ENCODE measurements around the gene TNS3. TPM values are rescaled to one million over a fixed set of nuclear protein-coding genes. Genes with fewer than 3 reads are reported as not detected.

TNS3 gene
- total and polyA plus RNA-seq, 2 donors (not counting 3 experiments of a cell fraction or from before 2014, with no cell fraction given): 10.4 to 45.1 TPM

- BruUV-seq (replicated peaks): no TSS peak
- CTCF ChIA-PET: interaction anchor here (0.9 to 1.8 kb wide), 5 partner anchors 10 to 344 kb away, joined by 3 to 6 read pairs (median 4); no protein-coding TSS in a partner anchor
- POLR2A ChIA-PET: no interaction called here
These were observed 28.7 kb upstream of the TNS3 start for GRCh38 chr7:47610506-47611044.

More at GRCh38 chr7:47610506-47611044, 28.7 kb upstream of the TNS3 start:
- TF ChIP-seq GATA2 (IDR thresholded peaks at IDR 0.05; ENCODE audit: insufficient read depth, insufficient read length, low read depth, low read length) (no peak), MYC (IDR thresholded peaks at IDR 0.05; ENCODE audit: low read depth, low read length) (no peak), POLR2AphosphoS5 (IDR thresholded peaks at IDR 0.05; ENCODE audit: insufficient read depth, low read depth, low read length) (no peak), JUN (IDR thresholded peaks at IDR 0.05; ENCODE audit: borderline replicate concordance, insufficient read depth, insufficient read length, low read depth) (no peak), POLR2A (IDR thresholded peaks at IDR 0.05; ENCODE audit: low read depth, low read length) (no peak), FOS (IDR thresholded peaks at IDR 0.05; ENCODE audit: borderline replicate concordance, insufficient read depth, low read length) (no peak), EZH2 (IDR thresholded peaks at IDR 0.05; ENCODE audit: borderline replicate concordance, low read depth, low read length, severe bottlenecking) (no peak)
- TF ChIP-seq, protein P1, sequence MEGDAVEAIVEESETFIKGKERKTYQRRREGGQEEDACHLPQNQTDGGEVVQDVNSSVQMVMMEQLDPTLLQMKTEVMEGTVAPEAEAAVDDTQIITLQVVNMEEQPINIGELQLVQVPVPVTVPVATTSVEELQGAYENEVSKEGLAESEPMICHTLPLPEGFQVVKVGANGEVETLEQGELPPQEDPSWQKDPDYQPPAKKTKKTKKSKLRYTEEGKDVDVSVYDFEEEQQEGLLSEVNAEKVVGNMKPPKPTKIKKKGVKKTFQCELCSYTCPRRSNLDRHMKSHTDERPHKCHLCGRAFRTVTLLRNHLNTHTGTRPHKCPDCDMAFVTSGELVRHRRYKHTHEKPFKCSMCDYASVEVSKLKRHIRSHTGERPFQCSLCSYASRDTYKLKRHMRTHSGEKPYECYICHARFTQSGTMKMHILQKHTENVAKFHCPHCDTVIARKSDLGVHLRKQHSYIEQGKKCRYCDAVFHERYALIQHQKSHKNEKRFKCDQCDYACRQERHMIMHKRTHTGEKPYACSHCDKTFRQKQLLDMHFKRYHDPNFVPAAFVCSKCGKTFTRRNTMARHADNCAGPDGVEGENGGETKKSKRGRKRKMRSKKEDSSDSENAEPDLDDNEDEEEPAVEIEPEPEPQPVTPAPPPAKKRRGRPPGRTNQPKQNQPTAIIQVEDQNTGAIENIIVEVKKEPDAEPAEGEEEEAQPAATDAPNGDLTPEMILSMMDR (IDR thresholded peaks at IDR 0.05; ENCODE audit: extremely low read depth in 1 of 2, insufficient read depth in 1 of 2, low read depth in 1 of 2, low read length in 2 of 2): no peak
- TF ChIP-seq, protein P2, sequence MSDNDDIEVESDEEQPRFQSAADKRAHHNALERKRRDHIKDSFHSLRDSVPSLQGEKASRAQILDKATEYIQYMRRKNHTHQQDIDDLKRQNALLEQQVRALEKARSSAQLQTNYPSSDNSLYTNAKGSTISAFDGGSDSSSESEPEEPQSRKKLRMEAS (IDR thresholded peaks at IDR 0.05; ENCODE audit: insufficient read depth, insufficient read length): no peak
- dilution Hi-C loops (cut with MboI; ENCODE audit: extremely low pct_ligation_motif_present, low sequenced_read_pairs) (no loop called here), intact Hi-C loops (cut with micrococcal nuclease) (no loop called here)
- no peak overlapping the region for H3K4me3 ChIP-seq (replicated peaks in 1 of 3; ENCODE audit: insufficient read depth in 1 of 3, low read depth in 1 of 3, low read length in 3 of 3)
- FAIRE-seq: no peak
- H3K9me1 ChIP-seq (replicated peaks; ENCODE audit: control insufficient read depth, extremely low read depth, insufficient read depth, low read length): no peaks in the 10 kb centered on the region
- no peaks in the 10 kb centered on the region for H3K36me3 ChIP-seq (ENCODE audit: control insufficient read depth in 2 of 2, extremely low read depth in 1 of 2, insufficient read depth in 2 of 2, low read length in 2 of 2)
- H3K27ac ChIP-seq (ENCODE audit: insufficient read depth, low read depth, low read length): no peak overlapping the region
- no peaks in the 10 kb centered on the region for H3K27me3 ChIP-seq (ENCODE audit: control insufficient read depth in 2 of 2, insufficient read depth in 2 of 2, low read length in 2 of 2)
- no peak overlapping the region for H3K9ac ChIP-seq (replicated peaks; ENCODE audit: extremely low read depth, insufficient read depth, low read length)
- H4K20me1 ChIP-seq (replicated peaks; ENCODE audit: control insufficient read depth, extremely low read depth, insufficient read depth, low read length): no peaks in the 10 kb centered on the region
- no peak overlapping the region for H3K4me2 ChIP-seq (ENCODE audit: insufficient read depth, low read length)
- DNase-seq (ENCODE audit: low read depth, low spot score): no peak
- no peaks in the 10 kb centered on the region for H3K79me2 ChIP-seq (ENCODE audit: control insufficient read depth, insufficient read depth, low read length)
- no peak overlapping the region for H2AFZ ChIP-seq (ENCODE audit: low read depth, low read length)
- H3K4me1 ChIP-seq (ENCODE audit: control insufficient read depth, extremely low read depth, insufficient read depth, low read length): no peaks in the 10 kb centered on the region
- no peaks in the 10 kb centered on the region for H3K9me3 ChIP-seq (replicated peaks; ENCODE audit: control insufficient read depth, insufficient read depth, low read length)

All from endothelial cell of umbilical vein (primary cell).